ENCODE results near the gene MARCHF11.

DNA sequence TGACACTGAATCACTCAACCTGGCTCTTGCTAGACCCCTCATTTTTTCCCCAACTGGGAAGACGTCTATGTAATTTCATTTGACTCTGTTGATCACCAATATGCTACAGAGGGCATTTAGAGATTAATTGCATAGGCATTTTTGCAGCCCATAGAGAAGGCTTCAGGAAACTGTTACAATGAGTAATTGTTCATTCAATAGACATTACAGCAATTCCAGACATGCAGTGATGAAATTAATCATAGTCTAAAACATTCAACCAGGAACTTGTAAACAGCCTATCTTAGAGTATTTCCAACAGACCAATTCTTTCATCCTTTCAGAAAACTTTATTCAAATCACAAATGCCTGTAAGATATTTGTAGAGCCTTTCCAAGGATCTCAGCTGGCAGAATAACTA, 122.3 kb downstream of the MARCHF11 start:
- TF ChIP-seq EP300 (IDR thresholded peaks at IDR 0.05) (no peak), POLR2A (IDR thresholded peaks at IDR 0.05) (no peak)
- TF ChIP-seq, protein P1, sequence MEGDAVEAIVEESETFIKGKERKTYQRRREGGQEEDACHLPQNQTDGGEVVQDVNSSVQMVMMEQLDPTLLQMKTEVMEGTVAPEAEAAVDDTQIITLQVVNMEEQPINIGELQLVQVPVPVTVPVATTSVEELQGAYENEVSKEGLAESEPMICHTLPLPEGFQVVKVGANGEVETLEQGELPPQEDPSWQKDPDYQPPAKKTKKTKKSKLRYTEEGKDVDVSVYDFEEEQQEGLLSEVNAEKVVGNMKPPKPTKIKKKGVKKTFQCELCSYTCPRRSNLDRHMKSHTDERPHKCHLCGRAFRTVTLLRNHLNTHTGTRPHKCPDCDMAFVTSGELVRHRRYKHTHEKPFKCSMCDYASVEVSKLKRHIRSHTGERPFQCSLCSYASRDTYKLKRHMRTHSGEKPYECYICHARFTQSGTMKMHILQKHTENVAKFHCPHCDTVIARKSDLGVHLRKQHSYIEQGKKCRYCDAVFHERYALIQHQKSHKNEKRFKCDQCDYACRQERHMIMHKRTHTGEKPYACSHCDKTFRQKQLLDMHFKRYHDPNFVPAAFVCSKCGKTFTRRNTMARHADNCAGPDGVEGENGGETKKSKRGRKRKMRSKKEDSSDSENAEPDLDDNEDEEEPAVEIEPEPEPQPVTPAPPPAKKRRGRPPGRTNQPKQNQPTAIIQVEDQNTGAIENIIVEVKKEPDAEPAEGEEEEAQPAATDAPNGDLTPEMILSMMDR (IDR thresholded peaks at IDR 0.05), result no peak
